RWPE2 (cell line): Measurements from ENCODE around the gene NAT9.
A peak's percentile ranks its signal among the peaks of the same experiment; 100 is the strongest.

ENCODE experiments used
- ATAC-seq: fragments of 200-7000 bp; cut with Tn5 transposase; 3 replicates; pipeline ENCODE4 v1.9.1; 2021; ENCODE audit warnings: low read depth
- DNase-seq: peaks from one replicate; pipeline ENCODE4 v3.0.0-alpha.2; 2020; ENCODE audit warnings: low spot score
- H3K27ac ChIP-seq: fragments of 450-650 bp; 2 replicates; pipeline ENCODE4 v1.5.1; 2017; ENCODE audit warnings: mild to moderate bottlenecking; ENCODE audit not compliant: poor library complexity, severe bottlenecking
- H3K27me3 ChIP-seq: fragments of 250-450 bp; sonication (Bioruptor Pico); 2 replicates; pipeline ENCODE4 v1.5.1; 2021; ENCODE audit warnings: mild to moderate bottlenecking, moderate library complexity; ENCODE audit not compliant: insufficient read depth, poor library complexity, severe bottlenecking
- H3K36me3 ChIP-seq: fragments of 250-450 bp; sonication (Bioruptor Pico); 2 replicates; pipeline ENCODE4 v1.5.1; 2020; ENCODE audit warnings: low read depth, mild to moderate bottlenecking, moderate library complexity
- H3K4me1 ChIP-seq: fragments of 250-450 bp; sonication (Bioruptor Pico); 2 replicates; pipeline ENCODE4 v1.5.1; 2021; ENCODE audit warnings: mild to moderate bottlenecking, moderate library complexity; ENCODE audit not compliant: insufficient read depth, poor library complexity, severe bottlenecking
- H3K4me3 ChIP-seq: fragments of 250-450 bp; sonication (Bioruptor Pico); 2 replicates; pipeline ENCODE4 v1.5.1; 2021; ENCODE audit warnings: mild to moderate bottlenecking, moderate library complexity; ENCODE audit not compliant: severe bottlenecking
- H3K9me3 ChIP-seq: fragments of 250-450 bp; sonication (Bioruptor Pico); 2 replicates; pipeline ENCODE4 v1.5.1; 2021; ENCODE audit warnings: mild to moderate bottlenecking, moderate library complexity; ENCODE audit not compliant: severe bottlenecking
- CTCF ChIP-seq: fragments of 450-650 bp; IDR thresholded peaks from one replicate; pipeline ENCODE4 v1.5.1; 2017; ENCODE audit warnings: mild to moderate bottlenecking, moderate library complexity; ENCODE audit not compliant: poor library complexity, severe bottlenecking

The NAT9 gene

GRCh38 chr17:74773414-74773813, 2.7 kb downstream of the NAT9 start:
- Histone ChIP-seq H3K27me3 (no peaks in the 10 kb centered on the region), H3K4me1 (peaks cover 4% of the 10 kb centered on the region), H3K36me3 (peaks cover 48% of the 10 kb centered on the region), H3K27ac (no peak overlapping the region), H3K9me3 (no peaks in the 10 kb centered on the region), H3K4me3 (no peak overlapping the region)
- DNase-seq (no peak), ATAC-seq (no peak)
- no peak for TF ChIP-seq CTCF

GRCh38 chr17:74772053-74772452, 4.1 kb downstream of the NAT9 start:
- Histone ChIP-seq H3K27ac (no peak overlapping the region), H3K4me3 (no peak overlapping the region), H3K27me3 (no peaks in the 10 kb centered on the region), H3K36me3 (peaks cover 52% of the 10 kb centered on the region), H3K9me3 (no peaks in the 10 kb centered on the region), H3K4me1 (peaks cover under 1% of the 10 kb centered on the region)
- ATAC-seq (no peak), DNase-seq (no peak)
- no peak for TF ChIP-seq CTCF

GRCh38 chr17:74771319-74771914, 4.7 kb downstream of the NAT9 start:
- no peak overlapping the region for H3K4me3 ChIP-seq
- ATAC-seq: no peak
- H3K4me1 ChIP-seq: no peaks in the 10 kb centered on the region
- H3K27ac ChIP-seq: no peak overlapping the region
- H3K36me3 ChIP-seq: peaks cover 57% of the 10 kb centered on the region
- H3K27me3 ChIP-seq: no peaks in the 10 kb centered on the region
- H3K9me3 ChIP-seq: no peaks in the 10 kb centered on the region
- no peak for DNase-seq
- no peak for TF ChIP-seq CTCF

GRCh38 chr17:74770498-74771318, 5.4 kb downstream of the NAT9 start:
- ATAC-seq: peak; percentile 79

More at GRCh38 chr17:74770498-74771318, 5.4 kb downstream of the NAT9 start:
- no peak for DNase-seq
- H3K36me3 ChIP-seq: peaks cover 64% of the 10 kb centered on the region
- TF ChIP-seq CTCF: peak; percentile 87
- no peaks in the 10 kb centered on the region for H3K27me3 ChIP-seq
- no peaks in the 10 kb centered on the region for H3K4me1 ChIP-seq
- no peaks in the 10 kb centered on the region for H3K9me3 ChIP-seq
- no peak overlapping the region for H3K4me3 ChIP-seq
- H3K27ac ChIP-seq: no peak overlapping the region
